NCI-H1048 (cell line): ENCODE data around the gene TNNI2.

Source experiments
- DNase-seq: peaks from one replicate; lab custom pipeline; 2025; lab: John Stamatoyannopoulos, UW

TNNI2 gene

GRCh38 chr11:1821562-1821961 is 17.2 kb upstream of the TNNI2 start:
- DNase-seq = no peak

- DNase-seq = no peak
Observed at GRCh38 chr11:1822648-1823375, 16.0 kb upstream of the TNNI2 start.

- no peak for DNase-seq
Observed at GRCh38 chr11:1823376-1824220, 15.2 kb upstream of the TNNI2 start.

GRCh38 chr11:1824221-1825038 is 14.4 kb upstream of the TNNI2 start:
- no peak for DNase-seq

GRCh38 chr11:1825039-1825740 is 13.6 kb upstream of the TNNI2 start:
- no peak for DNase-seq

GRCh38 chr11:1825785-1826451 is 12.9 kb upstream of the TNNI2 start:
- no peak for DNase-seq

GRCh38 chr11:1826552-1827094 is 12.2 kb upstream of the TNNI2 start:
- no peak for DNase-seq

GRCh38 chr11:1827095-1827813 is 11.5 kb upstream of the TNNI2 start:
- DNase-seq = peak; percentile 80

- DNase-seq = no peak
Observed at GRCh38 chr11:1827931-1828330, 10.8 kb upstream of the TNNI2 start.

- no peak for DNase-seq
Observed at GRCh38 chr11:1828542-1828941, 10.2 kb upstream of the TNNI2 start.

GRCh38 chr11:1829039-1829820 is 9.6 kb upstream of the TNNI2 start:
- no peak for DNase-seq

- DNase-seq = no peak
Observed at GRCh38 chr11:1830004-1830321, 8.8 kb upstream of the TNNI2 start.

- DNase-seq = no peak
Observed at GRCh38 chr11:1830322-1831223, 8.2 kb upstream of the TNNI2 start.

GRCh38 chr11:1831338-1832210 is 7.2 kb upstream of the TNNI2 start:
- no peak for DNase-seq

GRCh38 chr11:1832211-1832919 is 6.4 kb upstream of the TNNI2 start:
- DNase-seq = no peak

GRCh38 chr11:1832920-1833295 is 5.9 kb upstream of the TNNI2 start:
- DNase-seq = no peak

- no peak for DNase-seq
Observed at GRCh38 chr11:1834062-1834610, 4.6 kb upstream of the TNNI2 start.
